ENCODE data around the gene CDCP1. TPM values are rescaled to one million over a fixed set of nuclear protein-coding genes. Genes with fewer than 3 reads are reported as not detected.

CDCP1 gene
- total RNA-seq, 3 donors from 2014 or later (not counting 1 experiment from before 2014, with no cell fraction given) = 0.38 to 0.61 (median 0.48) TPM

GRCh38 chr3:45191424-45191823 is 45.2 kb upstream of the CDCP1 start:
- Mint-ChIP-seq H3K36me3 (no peaks in the 10 kb centered on the region), H3K27me3 (ENCODE audit: low read depth in 2 of 2) (peaks cover 9 to 11% of the 10 kb centered on the region in 2 donors), H3K27ac (no peak overlapping the region), H3K4me3 (no peak overlapping the region), H3K4me1 (peaks cover 0 to 5% of the 10 kb centered on the region in 2 donors), H3K9me3 (no peaks in the 10 kb centered on the region)
- intact Hi-C loops (cut with micrococcal nuclease) = no loop called here
- no peak overlapping the region for H3K4me3 ChIP-seq (ENCODE audit: low read length)
- H3K9me3 ChIP-seq (ENCODE audit: control insufficient read depth, insufficient read depth, low read length) = no peaks in the 10 kb centered on the region
- H3K27ac ChIP-seq (ENCODE audit: low read length) = no peak overlapping the region
- no peak for DNase-seq
- H3K27me3 ChIP-seq (ENCODE audit: control insufficient read depth, insufficient read depth, low read length) = no peaks in the 10 kb centered on the region
- ATAC-seq = no peak
- TF ChIP-seq, protein P1, sequence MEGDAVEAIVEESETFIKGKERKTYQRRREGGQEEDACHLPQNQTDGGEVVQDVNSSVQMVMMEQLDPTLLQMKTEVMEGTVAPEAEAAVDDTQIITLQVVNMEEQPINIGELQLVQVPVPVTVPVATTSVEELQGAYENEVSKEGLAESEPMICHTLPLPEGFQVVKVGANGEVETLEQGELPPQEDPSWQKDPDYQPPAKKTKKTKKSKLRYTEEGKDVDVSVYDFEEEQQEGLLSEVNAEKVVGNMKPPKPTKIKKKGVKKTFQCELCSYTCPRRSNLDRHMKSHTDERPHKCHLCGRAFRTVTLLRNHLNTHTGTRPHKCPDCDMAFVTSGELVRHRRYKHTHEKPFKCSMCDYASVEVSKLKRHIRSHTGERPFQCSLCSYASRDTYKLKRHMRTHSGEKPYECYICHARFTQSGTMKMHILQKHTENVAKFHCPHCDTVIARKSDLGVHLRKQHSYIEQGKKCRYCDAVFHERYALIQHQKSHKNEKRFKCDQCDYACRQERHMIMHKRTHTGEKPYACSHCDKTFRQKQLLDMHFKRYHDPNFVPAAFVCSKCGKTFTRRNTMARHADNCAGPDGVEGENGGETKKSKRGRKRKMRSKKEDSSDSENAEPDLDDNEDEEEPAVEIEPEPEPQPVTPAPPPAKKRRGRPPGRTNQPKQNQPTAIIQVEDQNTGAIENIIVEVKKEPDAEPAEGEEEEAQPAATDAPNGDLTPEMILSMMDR (IDR thresholded peaks at IDR 0.05) = no peak
- WGBS (ENCODE audit: insufficient coverage) = 87% methylated on average over 4 of the region's 4 CpGs
- H3K4me1 ChIP-seq (ENCODE audit: control insufficient read depth, insufficient read depth, low read length) = no peaks in the 10 kb centered on the region
- H3K36me3 ChIP-seq (ENCODE audit: control insufficient read depth, insufficient read depth, low read length) = no peaks in the 10 kb centered on the region

- Histone ChIP-seq H3K4me3 (ENCODE audit: low read length) (no peak overlapping the region), H3K9me3 (ENCODE audit: control insufficient read depth, insufficient read depth, low read length) (no peaks in the 10 kb centered on the region), H3K4me1 (ENCODE audit: control insufficient read depth, insufficient read depth, low read length) (no peaks in the 10 kb centered on the region), H3K36me3 (ENCODE audit: control insufficient read depth, insufficient read depth, low read length) (no peaks in the 10 kb centered on the region), H3K27me3 (ENCODE audit: control insufficient read depth, insufficient read depth, low read length) (no peaks in the 10 kb centered on the region), H3K27ac (ENCODE audit: low read length) (no peak overlapping the region)
- WGBS (ENCODE audit: insufficient coverage) = 86% methylated on average over 8 of the region's 8 CpGs
- H3K4me1 Mint-ChIP-seq = peaks cover 0 to 5% of the 10 kb centered on the region in 2 donors
- H3K9me3 Mint-ChIP-seq = no peaks in the 10 kb centered on the region
- no peak overlapping the region for H3K4me3 Mint-ChIP-seq
- intact Hi-C loops (cut with micrococcal nuclease) = no loop called here
- ATAC-seq = no peak
- TF ChIP-seq, protein P1 (IDR thresholded peaks at IDR 0.05) = no peak
- H3K27me3 Mint-ChIP-seq (ENCODE audit: low read depth in 2 of 2) = peaks cover 0 to 5% of the 10 kb centered on the region in 2 donors
- DNase-seq = no peak
- no peak overlapping the region for H3K27ac Mint-ChIP-seq
- no peaks in the 10 kb centered on the region for H3K36me3 Mint-ChIP-seq
Measured at GRCh38 chr3:45188719-45189659, 42.8 kb upstream of the CDCP1 start.

GRCh38 chr3:45187694-45188141 is 41.5 kb upstream of the CDCP1 start:
- DNase-seq = no peak
- TF ChIP-seq, protein P1 (IDR thresholded peaks at IDR 0.05) = no peak
- Mint-ChIP-seq H3K27ac (no peak overlapping the region), H3K9me3 (no peaks in the 10 kb centered on the region), H3K4me1 (peaks cover 0 to 5% of the 10 kb centered on the region in 2 donors), H3K27me3 (ENCODE audit: low read depth in 2 of 2) (peaks cover 0 to 5% of the 10 kb centered on the region in 2 donors), H3K36me3 (no peaks in the 10 kb centered on the region), H3K4me3 (no peak overlapping the region)
- Histone ChIP-seq H3K4me1 (ENCODE audit: control insufficient read depth, insufficient read depth, low read length) (no peaks in the 10 kb centered on the region), H3K27ac (ENCODE audit: low read length) (no peak overlapping the region), H3K4me3 (ENCODE audit: low read length) (no peak overlapping the region), H3K9me3 (ENCODE audit: control insufficient read depth, insufficient read depth, low read length) (no peaks in the 10 kb centered on the region), H3K36me3 (ENCODE audit: control insufficient read depth, insufficient read depth, low read length) (no peaks in the 10 kb centered on the region), H3K27me3 (ENCODE audit: control insufficient read depth, insufficient read depth, low read length) (no peaks in the 10 kb centered on the region)
- 66% methylated on average over 3 of the region's 3 CpGs for WGBS (ENCODE audit: insufficient coverage)
- intact Hi-C loops (cut with micrococcal nuclease) = no loop called here
- ATAC-seq = no peak

Measured in natural killer cell (primary cell).